ENCODE results near the gene TMEM119.

DNA sequence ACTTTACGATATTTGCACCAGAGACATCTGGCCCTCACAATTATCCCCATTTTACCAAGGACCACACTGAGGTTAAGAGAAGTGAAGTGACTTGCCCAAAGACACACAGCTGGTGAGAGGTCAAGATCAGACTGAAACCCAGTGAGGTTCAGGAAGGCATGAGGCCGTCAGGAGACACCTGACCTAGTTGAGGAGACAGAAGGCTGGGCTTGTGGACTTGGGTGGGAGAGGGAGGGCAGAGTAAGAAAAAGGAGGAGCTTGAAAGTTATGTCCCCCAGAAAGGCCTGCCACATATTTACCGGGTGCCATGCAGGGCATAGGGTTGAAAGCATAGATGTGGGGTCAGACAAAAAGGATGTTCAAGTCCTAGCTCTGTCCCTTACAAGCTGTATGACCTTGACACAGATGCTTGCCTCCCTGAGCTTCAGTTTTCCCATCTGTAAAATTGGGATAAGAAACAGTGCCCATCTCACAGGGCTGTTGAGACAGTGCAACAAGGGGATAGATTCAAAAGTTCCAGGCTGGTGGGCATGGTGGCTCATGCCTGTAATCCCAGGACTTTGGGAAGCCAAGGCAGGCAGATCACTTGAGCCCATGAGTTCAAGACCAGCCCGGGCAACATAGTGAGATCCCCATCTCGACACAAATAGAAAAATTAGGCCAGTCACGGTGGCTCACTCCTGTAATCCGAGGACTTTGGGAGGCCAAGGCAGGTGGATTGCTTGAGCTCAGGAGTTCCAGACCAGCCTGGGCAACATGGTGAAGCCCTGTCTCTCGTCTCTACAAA, 29.4 kb upstream of the TMEM119 start:
- TF ChIP-seq, protein P1, sequence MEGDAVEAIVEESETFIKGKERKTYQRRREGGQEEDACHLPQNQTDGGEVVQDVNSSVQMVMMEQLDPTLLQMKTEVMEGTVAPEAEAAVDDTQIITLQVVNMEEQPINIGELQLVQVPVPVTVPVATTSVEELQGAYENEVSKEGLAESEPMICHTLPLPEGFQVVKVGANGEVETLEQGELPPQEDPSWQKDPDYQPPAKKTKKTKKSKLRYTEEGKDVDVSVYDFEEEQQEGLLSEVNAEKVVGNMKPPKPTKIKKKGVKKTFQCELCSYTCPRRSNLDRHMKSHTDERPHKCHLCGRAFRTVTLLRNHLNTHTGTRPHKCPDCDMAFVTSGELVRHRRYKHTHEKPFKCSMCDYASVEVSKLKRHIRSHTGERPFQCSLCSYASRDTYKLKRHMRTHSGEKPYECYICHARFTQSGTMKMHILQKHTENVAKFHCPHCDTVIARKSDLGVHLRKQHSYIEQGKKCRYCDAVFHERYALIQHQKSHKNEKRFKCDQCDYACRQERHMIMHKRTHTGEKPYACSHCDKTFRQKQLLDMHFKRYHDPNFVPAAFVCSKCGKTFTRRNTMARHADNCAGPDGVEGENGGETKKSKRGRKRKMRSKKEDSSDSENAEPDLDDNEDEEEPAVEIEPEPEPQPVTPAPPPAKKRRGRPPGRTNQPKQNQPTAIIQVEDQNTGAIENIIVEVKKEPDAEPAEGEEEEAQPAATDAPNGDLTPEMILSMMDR (conservative IDR thresholded peaks at IDR 0.05): no peak
- no peak for TF ChIP-seq ZFX (IDR thresholded peaks at IDR 0.05)
